CD4-positive, alpha-beta T cell treated with Interleukin-6 at 100 ng/mL for 8 hours (primary cell): ENCODE measurements around the gene PHRF1.

Source experiments
- DNase-seq: peaks from one replicate; pipeline ENCODE4 v3.0.0-alpha.2; 2020; ENCODE audit warnings: mixed read lengths, low spot score

PHRF1 gene

GRCh38 chr11:575996-576768 lies at the start of gene PHRF1:
Gene PHRF1 (plus strand): TSS chr11:576470. CDS start chr11:581513, 5,043 bp downstream.
- DNase-seq: peak; percentile 95

GRCh38 chr11:528166-528814 lies 48.0 kb upstream of the PHRF1 start:
- peak; percentile 1 for DNase-seq

- DNase-seq: no peak
Observed at GRCh38 chr11:528815-529727, 47.2 kb upstream of the PHRF1 start.

GRCh38 chr11:529728-530411 lies 46.4 kb upstream of the PHRF1 start:
- no peak for DNase-seq

- DNase-seq: no peak
Observed at GRCh38 chr11:530960-531831, 45.1 kb upstream of the PHRF1 start.

GRCh38 chr11:531919-532526 lies 44.2 kb upstream of the PHRF1 start:
- no peak for DNase-seq

- DNase-seq: no peak
Observed at GRCh38 chr11:532527-532985, 43.7 kb upstream of the PHRF1 start.

GRCh38 chr11:532986-533585 lies 43.2 kb upstream of the PHRF1 start:
- no peak for DNase-seq

- DNase-seq: no peak
Observed at GRCh38 chr11:533586-534395, 42.5 kb upstream of the PHRF1 start.

GRCh38 chr11:534396-535209 lies 41.7 kb upstream of the PHRF1 start:
- DNase-seq: peak; percentile 4

- DNase-seq: peak; percentile 6
Observed at GRCh38 chr11:535210-535518, 41.1 kb upstream of the PHRF1 start.

GRCh38 chr11:535519-536454 lies 40.5 kb upstream of the PHRF1 start, which contains the start of gene HRAS:
Gene HRAS (minus strand): TSS chr11:535576.
- peak; percentile 94 for DNase-seq

GRCh38 chr11:536841-537621 lies 39.2 kb upstream of the PHRF1 start, which contains the start of gene LRRC56:
Gene LRRC56 (plus strand): TSS chr11:537527. CDS start chr11:540685, 3,158 bp downstream.
- peak; percentile 89 for DNase-seq

- DNase-seq: peak; percentile 2
Observed at GRCh38 chr11:537622-538430, 38.4 kb upstream of the PHRF1 start.

GRCh38 chr11:538431-539051 lies 37.7 kb upstream of the PHRF1 start:
- no peak for DNase-seq
